K562 (cell line): Measurements from ENCODE around the gene MAN2A1. TPM values are rescaled to one million over a fixed set of nuclear protein-coding genes. Genes with fewer than 3 reads are reported as not detected.
A peak's percentile ranks its signal among the peaks of the same experiment; 100 is the strongest.

Source experiments
- ATAC-seq: fragments of 200-7000 bp; cut with Tn5 transposase; 3 replicates; pipeline ENCODE4 v1.9.1; 2020; ENCODE audit warnings: moderate library complexity
- BruUV-seq: library from RNA; stranded (reverse); fragments of 400-500 nt; replicated peaks from 2 replicates; lab custom pipeline; 2021; lab: Mats Ljungman, UMichigan
- CTCF ChIA-PET: fragments of 300-600 bp; formaldehyde crosslinking; extraction: SDS; loops from one replicate; lab custom pipeline; 2021; ENCODE audit warnings: low intra/inter-chr PET ratio; lab: Yijun Ruan, JAX
- POLR2A ChIA-PET: fragments of 300-600, 350-650 bp; sonication (Branson Sonifier 250); formaldehyde crosslinking; extraction: SDS; loops from one replicate; lab custom pipeline; 2021; ENCODE audit warnings: antibody characterized with exemption, inconsistent platforms; lab: Yijun Ruan, JAX
- DNase-seq, 4 experiments: peaks; one replicate each; pipeline versions ENCODE4 v3.0.0 to v3.0.0-alpha.2; 2011 to 2018; ENCODE audit warnings: low spot score in 3 of 4, mixed read lengths in 3 of 4; ENCODE audit errors: extremely low read depth in 1 of 4
- FAIRE-seq: peaks from 2 replicates; lab custom pipeline; 2011; peaks lifted over from hg19 to GRCh38; lab: Jason Lieb, UNC
- H2AFZ ChIP-seq: 2 replicates; pipeline ENCODE4 v1.6.0; 2011; ENCODE audit warnings: low read depth, low read length, control low read depth, inconsistent platforms
- H3K27ac ChIP-seq: fragments of 200-600 bp; 3 replicates; pipeline ENCODE4 v1.8.0; 2011; ENCODE audit warnings: low read depth, mild to moderate bottlenecking, control low read depth, inconsistent platforms, low read length, moderate library complexity, mixed read lengths; ENCODE audit errors: extremely low read depth
- H3K27me3 ChIP-seq, 2 experiments: fragments of 300-600 bp in 1 of 2; 2 replicates in 1 of 2; 3 replicates in 1 of 2; pipeline versions ENCODE4 v1.6.0 to v1.8.0; 2011; ENCODE audit warnings: inconsistent platforms in 2 of 2, low read length in 2 of 2, mild to moderate bottlenecking in 1 of 2, mixed read lengths in 1 of 2, moderate library complexity in 1 of 2; ENCODE audit not compliant: control insufficient read depth in 2 of 2, insufficient read depth in 2 of 2
- H3K36me3 ChIP-seq: fragments of 300-600 bp; 3 replicates; pipeline ENCODE4 v1.8.0; 2011; ENCODE audit warnings: mild to moderate bottlenecking, low read length, inconsistent platforms; ENCODE audit not compliant: control insufficient read depth, insufficient read depth
- H3K4me1 ChIP-seq, 2 experiments: fragments of 200-600 bp in 1 of 2; replicated peaks in 1 of 2; 2 replicates in 1 of 2; 3 replicates in 1 of 2; pipeline versions ENCODE4 v1.5.1 to v1.8.0; 2011; ENCODE audit warnings: inconsistent platforms in 2 of 2, low read length in 2 of 2, mild to moderate bottlenecking in 1 of 2, mixed read lengths in 1 of 2, moderate library complexity in 1 of 2; ENCODE audit not compliant: control insufficient read depth in 2 of 2, insufficient read depth in 2 of 2
- H3K4me2 ChIP-seq: 2 replicates; pipeline ENCODE4 v1.6.1; 2011; ENCODE audit warnings: low read length, control low read depth, inconsistent platforms, mixed read lengths; ENCODE audit not compliant: insufficient read depth
- H3K4me3 ChIP-seq: fragments of 200-600 bp; sonication (generic), shearing (Covaris generic); 2 replicates; pipeline ENCODE4 v1.5.1; 2016; ENCODE audit warnings: control low read depth, inconsistent platforms
- H3K79me2 ChIP-seq: fragments of 200-600 bp; 3 replicates; pipeline ENCODE4 v1.8.0; 2011; ENCODE audit warnings: low read length, inconsistent platforms; ENCODE audit not compliant: control insufficient read depth, insufficient read depth
- H3K9ac ChIP-seq, 2 experiments: 2 replicates each; pipeline versions ENCODE4 v1.6.0 to v1.6.1; 2011; ENCODE audit warnings: low read depth in 2 of 2, low read length in 2 of 2, control low read depth in 1 of 2, inconsistent platforms in 1 of 2, mild to moderate bottlenecking in 1 of 2, mixed read lengths in 1 of 2; ENCODE audit not compliant: insufficient read depth in 1 of 2
- H3K9me1 ChIP-seq: one replicate; pipeline ENCODE4 v1.6.0; 2011; ENCODE audit warnings: inconsistent platforms, mild to moderate bottlenecking, low read length, moderate library complexity; ENCODE audit not compliant: control insufficient read depth, insufficient read depth
- H3K9me3 ChIP-seq: replicated peaks from 2 replicates; pipeline ENCODE4 v1.5.1; 2011; ENCODE audit warnings: low read depth, low read length, inconsistent platforms; ENCODE audit not compliant: control insufficient read depth, insufficient read depth
- H4K20me1 ChIP-seq: replicated peaks from 2 replicates; pipeline ENCODE4 v1.6.1; 2011; ENCODE audit warnings: low read length, inconsistent platforms, mixed read lengths; ENCODE audit not compliant: control insufficient read depth, insufficient read depth
- NR0B1 ChIP-seq: fragments of 450-650 bp; IDR thresholded peaks from one replicate; pipeline ENCODE4 v1.6.1; 2018; ENCODE audit warnings: mild to moderate bottlenecking, moderate library complexity; ENCODE audit not compliant: partially characterized antibody
- TRIM25 ChIP-seq: fragments of 450-650 bp; IDR thresholded peaks from 2 replicates; pipeline ENCODE4 v1.7.0; 2016; ENCODE audit warnings: borderline replicate concordance
- WGBS: fragments of 100-300 bp; shearing (Covaris generic); methylation state at CpG from one replicate; pipeline ENCODE4 v1.1.6; 2016; ENCODE audit warnings: low coverage, mixed read lengths; ENCODE audit not compliant: insufficient coverage; ENCODE audit errors: missing lambda C conversion rate; 5-methylcytosine and 5-hydroxymethylcytosine counted together
- in situ Hi-C: fragments of 300-500 bp; cut with MboI; formaldehyde crosslinking; loops from 4 replicates; pipeline ENCODE4 v1.15.0; 2018; ENCODE audit warnings: inconsistent platforms, mixed read lengths
- intact Hi-C: fragments of 100-400 bp; cut with micrococcal nuclease; formaldehyde crosslinking; loops from 2 replicates; pipeline ENCODE4 v1.14.2; 2022
- polyA plus RNA-seq, 8 experiments: library from polyadenylated mRNA; depleted of rRNA in 4 of 8; stranded (reverse) in 5 of 8; unstranded in 3 of 8; fragments of >200 nt; fragmentation: Nextera tagmentation in 2 of 8; fragmentation: Illumina TruSeq in 1 of 8; extraction: Ambion mirVana in 2 of 8; extraction: Trizol in 1 of 8; gene quantifications; 2 replicates each; pipeline versions ENCODE4 v1.2.1 to v1.2.3, GENCODE V29; 2011 to 2014; ENCODE audit warnings: inconsistent platforms in 1 of 8, missing spikeins in 1 of 8
- total RNA-seq, 7 experiments: library from RNA; depleted of rRNA in 6 of 7; stranded (reverse); fragments of >200 nt in 6 of 7; fragmentation: Illumina TruSeq in 2 of 7; extraction: Trizol in 2 of 7; gene quantifications; 2 replicates each; pipeline versions ENCODE4 v1.2.1 to v1.2.3, GENCODE V29; 2011 to 2021; ENCODE audit warnings: low replicate concordance in 1 of 7
- TF ChIP-seq, protein P1 (sequence below), 2 experiments: fragments of 450-650 bp in 1 of 2; sonication (generic) in 1 of 2; formaldehyde crosslinking in 1 of 2; IDR thresholded peaks; 2 replicates each; pipeline versions ENCODE4 v1.7.1 to v1.9.0; 2016 to 2022; ENCODE audit warnings: inconsistent platforms in 1 of 2, mild to moderate bottlenecking in 1 of 2, missing genetic modification reagents in 1 of 2

The MAN2A1 gene
- total and polyA plus RNA-seq, 9 of the 15 experiments (the other 6 are each of a cell fraction or from before 2014, with no cell fraction given): 5.2 to 32.0 (median 19.8) TPM

GRCh38 chr5:109725135-109725534, 35.4 kb downstream of the MAN2A1 start:
- Histone ChIP-seq H3K4me2 (no peak overlapping the region), H3K27ac (no peak overlapping the region), H3K36me3 (no peaks in the 10 kb centered on the region; the same call in 2 of the 3 replicates), H4K20me1 (no peaks in the 10 kb centered on the region), H3K9ac (no peak overlapping the region)
- CTCF ChIA-PET: no interaction called here
- no peak for DNase-seq
- BruUV-seq: no TSS peak
- TF ChIP-seq, protein P1, sequence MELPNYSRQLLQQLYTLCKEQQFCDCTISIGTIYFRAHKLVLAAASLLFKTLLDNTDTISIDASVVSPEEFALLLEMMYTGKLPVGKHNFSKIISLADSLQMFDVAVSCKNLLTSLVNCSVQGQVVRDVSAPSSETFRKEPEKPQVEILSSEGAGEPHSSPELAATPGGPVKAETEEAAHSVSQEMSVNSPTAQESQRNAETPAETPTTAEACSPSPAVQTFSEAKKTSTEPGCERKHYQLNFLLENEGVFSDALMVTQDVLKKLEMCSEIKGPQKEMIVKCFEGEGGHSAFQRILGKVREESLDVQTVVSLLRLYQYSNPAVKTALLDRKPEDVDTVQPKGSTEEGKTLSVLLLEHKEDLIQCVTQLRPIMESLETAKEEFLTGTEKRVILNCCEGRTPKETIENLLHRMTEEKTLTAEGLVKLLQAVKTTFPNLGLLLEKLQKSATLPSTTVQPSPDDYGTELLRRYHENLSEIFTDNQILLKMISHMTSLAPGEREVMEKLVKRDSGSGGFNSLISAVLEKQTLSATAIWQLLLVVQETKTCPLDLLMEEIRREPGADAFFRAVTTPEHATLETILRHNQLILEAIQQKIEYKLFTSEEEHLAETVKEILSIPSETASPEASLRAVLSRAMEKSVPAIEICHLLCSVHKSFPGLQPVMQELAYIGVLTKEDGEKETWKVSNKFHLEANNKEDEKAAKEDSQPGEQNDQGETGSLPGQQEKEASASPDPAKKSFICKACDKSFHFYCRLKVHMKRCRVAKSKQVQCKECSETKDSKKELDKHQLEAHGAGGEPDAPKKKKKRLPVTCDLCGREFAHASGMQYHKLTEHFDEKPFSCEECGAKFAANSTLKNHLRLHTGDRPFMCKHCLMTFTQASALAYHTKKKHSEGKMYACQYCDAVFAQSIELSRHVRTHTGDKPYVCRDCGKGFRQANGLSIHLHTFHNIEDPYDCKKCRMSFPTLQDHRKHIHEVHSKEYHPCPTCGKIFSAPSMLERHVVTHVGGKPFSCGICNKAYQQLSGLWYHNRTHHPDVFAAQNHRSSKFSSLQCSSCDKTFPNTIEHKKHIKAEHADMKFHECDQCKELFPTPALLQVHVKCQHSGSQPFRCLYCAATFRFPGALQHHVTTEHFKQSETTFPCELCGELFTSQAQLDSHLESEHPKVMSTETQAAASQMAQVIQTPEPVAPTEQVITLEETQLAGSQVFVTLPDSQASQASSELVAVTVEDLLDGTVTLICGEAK (IDR thresholded peaks at IDR 0.05): no peak
- TF ChIP-seq, protein P1 (CRISPR knock-in tag; IDR thresholded peaks at IDR 0.05): no peak
- TF ChIP-seq NR0B1 (no peak), TRIM25 (no peak)
- TF ChIP-seq, all 486 proteins: peak for 0
- POLR2A ChIA-PET: no interaction called here
- Histone ChIP-seq H3K9me3 (no peaks in the 10 kb centered on the region), H3K27me3 (no peaks in the 10 kb centered on the region), H3K9me1 (no peaks in the 10 kb centered on the region), H2AFZ (no peak overlapping the region), H3K79me2 (peaks cover 6% of the 10 kb centered on the region; the same call in 1 of the 3 replicates), H3K4me1 (no peaks in the 10 kb centered on the region; a peak in 1 of 5 replicates), H3K4me3 (no peak overlapping the region)
- ATAC-seq (peak; percentile 63), FAIRE-seq (no peak)
- in situ Hi-C loops (no loop called here), intact Hi-C loops (no loop called here)
- 95% methylated on average over 2 of the region's 2 CpGs for WGBS
